ENCODE data around the gene PFKFB1.

DNA sequence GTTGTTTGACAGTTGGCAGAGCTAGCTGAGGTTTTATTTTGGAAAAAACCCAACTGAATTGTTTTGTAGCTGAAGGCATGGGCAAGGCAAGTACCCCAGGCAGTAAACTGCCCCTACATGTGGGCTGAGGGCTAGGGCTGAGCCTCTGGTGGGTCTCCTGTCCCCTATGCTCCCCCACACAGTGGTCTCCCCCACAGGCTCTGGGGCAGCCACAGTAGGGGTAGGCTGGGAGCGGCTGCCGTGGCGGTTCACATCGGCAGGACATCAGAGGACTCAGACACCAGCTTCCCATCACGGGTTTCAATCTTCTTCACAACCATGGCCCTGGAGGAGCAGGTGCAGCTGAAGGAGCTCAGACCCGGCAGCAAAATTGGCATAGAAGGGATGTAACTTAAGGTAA, 47.5 kb upstream of the PFKFB1 start:
- TF ChIP-seq, protein P1, sequence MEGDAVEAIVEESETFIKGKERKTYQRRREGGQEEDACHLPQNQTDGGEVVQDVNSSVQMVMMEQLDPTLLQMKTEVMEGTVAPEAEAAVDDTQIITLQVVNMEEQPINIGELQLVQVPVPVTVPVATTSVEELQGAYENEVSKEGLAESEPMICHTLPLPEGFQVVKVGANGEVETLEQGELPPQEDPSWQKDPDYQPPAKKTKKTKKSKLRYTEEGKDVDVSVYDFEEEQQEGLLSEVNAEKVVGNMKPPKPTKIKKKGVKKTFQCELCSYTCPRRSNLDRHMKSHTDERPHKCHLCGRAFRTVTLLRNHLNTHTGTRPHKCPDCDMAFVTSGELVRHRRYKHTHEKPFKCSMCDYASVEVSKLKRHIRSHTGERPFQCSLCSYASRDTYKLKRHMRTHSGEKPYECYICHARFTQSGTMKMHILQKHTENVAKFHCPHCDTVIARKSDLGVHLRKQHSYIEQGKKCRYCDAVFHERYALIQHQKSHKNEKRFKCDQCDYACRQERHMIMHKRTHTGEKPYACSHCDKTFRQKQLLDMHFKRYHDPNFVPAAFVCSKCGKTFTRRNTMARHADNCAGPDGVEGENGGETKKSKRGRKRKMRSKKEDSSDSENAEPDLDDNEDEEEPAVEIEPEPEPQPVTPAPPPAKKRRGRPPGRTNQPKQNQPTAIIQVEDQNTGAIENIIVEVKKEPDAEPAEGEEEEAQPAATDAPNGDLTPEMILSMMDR (IDR thresholded peaks at IDR 0.05): no peak
- no peak for TF ChIP-seq POLR2AphosphoS5 (IDR thresholded peaks at IDR 0.05)
